NT2/D1 (cell line): ENCODE data around the gene NSG2.

Experiments used
- SUZ12 ChIP-seq: IDR thresholded peaks from 2 replicates; pipeline ENCODE4 v1.6.1; 2011; ENCODE audit not compliant: insufficient read length, insufficient read depth; ENCODE audit errors: extremely low read depth
- YY1 ChIP-seq: IDR thresholded peaks from 2 replicates; pipeline ENCODE4 v1.6.1; 2011; ENCODE audit not compliant: insufficient read length, insufficient read depth
- ZNF274 ChIP-seq: IDR thresholded peaks from 2 replicates; pipeline ENCODE4 v1.6.1; 2011; ENCODE audit warnings: mild to moderate bottlenecking, low read depth, low read length

DNA sequence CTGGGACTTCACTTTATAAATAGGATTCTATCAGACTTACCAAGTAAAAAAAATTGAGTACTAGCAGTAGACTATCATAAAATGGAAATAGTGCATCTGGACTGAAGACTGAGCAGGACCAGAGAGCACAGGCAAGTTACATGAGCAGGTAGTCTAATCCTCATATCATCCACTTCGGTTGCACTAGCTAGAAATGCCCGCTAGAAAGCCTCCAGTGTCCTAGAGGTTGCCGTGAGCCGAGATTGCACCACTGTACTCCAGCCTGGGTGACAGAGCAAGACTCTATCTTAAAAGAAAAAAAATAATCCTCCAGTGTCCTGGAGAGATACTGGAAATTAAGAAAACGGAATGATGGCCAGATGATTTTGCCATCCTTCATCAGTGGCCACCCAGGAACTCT lies 36.6 kb upstream of the NSG2 start:
- TF ChIP-seq ZNF274 = no peak
- no peak for TF ChIP-seq YY1
- TF ChIP-seq SUZ12 = no peak
